Fibroblast of the aortic adventitia (primary cell): ENCODE results near the gene PRKCD. TPM values are rescaled to one million over a fixed set of nuclear protein-coding genes. Genes with fewer than 3 reads are reported as not detected.

ENCODE experiments used
- DNase-seq: peaks from one replicate; pipeline ENCODE4 v3.0.0-alpha.2; 2010; ENCODE audit warnings: low read depth
- H3K4me3 ChIP-seq: 2 replicates; pipeline ENCODE4 v1.5.1; 2011; ENCODE audit warnings: low read depth, mild to moderate bottlenecking, control low read depth, low read length, moderate library complexity
- total RNA-seq: library from RNA; depleted of rRNA; stranded (reverse); fragments of >200 nt; gene quantifications from 2 replicates; pipeline ENCODE4 v1.2.3, GENCODE V29; 2012; ENCODE audit warnings: low replicate concordance
- TF ChIP-seq, protein P1 (sequence below): IDR thresholded peaks from 2 replicates; pipeline ENCODE4 v1.5.1; 2011; ENCODE audit warnings: mild to moderate bottlenecking, low read length, control low read depth, inconsistent platforms; ENCODE audit not compliant: insufficient read depth

PRKCD gene
- total RNA-seq, 1 donor: 2.9 TPM

DNA sequence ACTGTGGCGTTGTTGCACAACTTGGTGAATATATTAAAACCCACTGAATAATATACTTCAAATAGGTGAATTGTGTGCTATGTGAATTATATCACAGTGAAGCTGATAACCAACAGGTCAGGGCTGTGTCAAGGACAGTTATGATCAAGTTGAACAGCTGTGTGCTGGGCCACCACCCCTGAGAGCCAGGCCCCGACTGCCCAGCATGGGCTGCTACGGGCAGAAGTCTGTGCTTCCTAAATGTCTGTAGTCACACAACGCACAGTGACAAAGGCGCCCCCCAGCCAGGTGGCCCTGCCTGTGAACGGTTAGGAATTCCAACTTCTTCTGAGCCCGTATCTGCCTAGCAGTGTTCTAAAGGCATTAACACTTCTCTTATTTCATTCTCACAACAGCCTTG, 62.0 kb downstream of the PRKCD start:
- DNase-seq: no peak
- TF ChIP-seq, protein P1, sequence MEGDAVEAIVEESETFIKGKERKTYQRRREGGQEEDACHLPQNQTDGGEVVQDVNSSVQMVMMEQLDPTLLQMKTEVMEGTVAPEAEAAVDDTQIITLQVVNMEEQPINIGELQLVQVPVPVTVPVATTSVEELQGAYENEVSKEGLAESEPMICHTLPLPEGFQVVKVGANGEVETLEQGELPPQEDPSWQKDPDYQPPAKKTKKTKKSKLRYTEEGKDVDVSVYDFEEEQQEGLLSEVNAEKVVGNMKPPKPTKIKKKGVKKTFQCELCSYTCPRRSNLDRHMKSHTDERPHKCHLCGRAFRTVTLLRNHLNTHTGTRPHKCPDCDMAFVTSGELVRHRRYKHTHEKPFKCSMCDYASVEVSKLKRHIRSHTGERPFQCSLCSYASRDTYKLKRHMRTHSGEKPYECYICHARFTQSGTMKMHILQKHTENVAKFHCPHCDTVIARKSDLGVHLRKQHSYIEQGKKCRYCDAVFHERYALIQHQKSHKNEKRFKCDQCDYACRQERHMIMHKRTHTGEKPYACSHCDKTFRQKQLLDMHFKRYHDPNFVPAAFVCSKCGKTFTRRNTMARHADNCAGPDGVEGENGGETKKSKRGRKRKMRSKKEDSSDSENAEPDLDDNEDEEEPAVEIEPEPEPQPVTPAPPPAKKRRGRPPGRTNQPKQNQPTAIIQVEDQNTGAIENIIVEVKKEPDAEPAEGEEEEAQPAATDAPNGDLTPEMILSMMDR: no peak
- H3K4me3 ChIP-seq: no peak overlapping the region

DNA sequence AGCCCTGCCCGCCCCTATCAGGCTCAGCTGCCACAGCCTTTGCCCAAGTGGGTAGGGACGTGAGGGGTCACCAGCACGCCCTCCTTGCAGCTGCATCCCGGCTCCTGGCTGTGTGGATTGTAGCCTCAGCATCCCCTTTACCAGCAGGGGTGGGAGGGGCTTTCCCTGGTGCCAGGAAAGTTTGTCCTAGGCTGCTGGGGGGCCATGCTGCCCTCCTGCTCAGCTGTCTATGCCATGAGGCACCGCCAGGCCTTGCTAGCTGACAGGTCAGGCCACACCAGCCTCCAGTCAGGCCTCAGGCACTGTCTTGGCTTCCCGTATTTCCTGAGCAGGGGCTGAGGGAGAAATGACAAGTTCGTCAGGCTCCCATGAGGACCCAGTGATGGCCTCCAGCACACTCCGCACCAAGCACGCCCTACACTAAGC, 62.5 kb downstream of the PRKCD start:
- no peak overlapping the region for H3K4me3 ChIP-seq
- TF ChIP-seq, protein P1: no peak
- no peak for DNase-seq

DNA sequence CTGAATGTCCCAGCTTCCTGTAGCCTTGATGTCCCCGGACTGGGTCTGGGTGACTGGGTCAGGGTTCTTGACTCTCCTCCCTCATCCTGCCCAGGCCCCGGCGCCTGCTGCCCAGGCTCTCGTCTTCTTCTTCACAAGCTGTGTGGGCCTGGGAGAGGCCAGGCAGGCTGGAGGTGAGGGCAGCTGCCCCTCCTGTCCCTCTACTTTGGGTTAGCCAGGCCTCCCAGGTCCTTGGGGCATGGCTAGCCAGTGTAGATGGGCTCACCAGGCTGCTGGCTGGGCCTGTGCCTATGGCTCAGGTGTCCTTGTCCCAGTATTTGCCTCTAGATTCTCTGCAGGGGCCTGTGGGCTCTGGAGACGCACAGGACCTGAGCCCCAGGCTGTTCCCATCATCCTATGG, 63.0 kb downstream of the PRKCD start:
- no peak for DNase-seq

DNA sequence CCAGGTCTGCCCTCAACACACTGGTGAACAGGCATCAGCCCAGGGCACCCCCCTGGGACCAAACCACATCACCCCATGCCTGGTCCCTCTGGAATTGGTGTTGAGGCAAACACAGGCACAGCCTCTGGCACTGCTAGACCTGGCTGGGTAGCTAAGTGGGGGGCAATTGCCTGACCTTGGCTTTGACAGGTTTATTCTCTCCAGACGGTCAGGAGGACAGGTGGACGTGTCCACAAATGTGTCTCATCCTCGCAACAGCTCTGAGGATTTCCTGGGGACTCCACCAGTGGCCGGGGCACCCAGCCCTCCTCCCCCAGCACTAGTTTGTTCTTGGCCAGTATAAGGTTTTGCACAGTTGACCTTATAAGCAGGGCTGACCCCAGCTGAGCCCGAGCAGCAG, 63.5 kb downstream of the PRKCD start:
- TF ChIP-seq, protein P1: no peak
- DNase-seq: no peak
- H3K4me3 ChIP-seq: no peak overlapping the region

More for the DNA sequence above, 63.0 kb downstream of the PRKCD start:
- TF ChIP-seq, protein P1: no peak
- H3K4me3 ChIP-seq: no peak overlapping the region

DNA sequence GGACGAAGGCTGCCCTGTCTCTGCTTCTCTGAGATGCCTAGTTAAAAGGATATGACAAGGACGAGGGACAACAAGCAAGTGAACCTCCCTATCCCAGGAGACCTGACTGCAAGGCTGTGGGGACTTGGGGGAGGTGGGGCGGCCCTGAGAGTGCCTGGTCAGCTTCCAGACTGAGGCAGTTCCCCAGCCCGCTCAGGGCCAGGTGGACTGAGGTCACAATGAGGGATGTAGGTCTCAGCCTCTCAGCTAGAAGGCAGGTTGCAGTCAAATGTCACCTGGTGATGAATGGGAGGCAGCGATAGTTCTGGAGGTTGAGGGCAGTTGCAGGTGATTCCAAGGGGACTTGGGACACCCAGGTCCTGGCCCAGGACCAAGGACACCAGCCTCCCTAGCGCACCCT, 64.2 kb downstream of the PRKCD start:
- TF ChIP-seq, protein P1: no peak
- H3K4me3 ChIP-seq: no peak overlapping the region
- DNase-seq: no peak

DNA sequence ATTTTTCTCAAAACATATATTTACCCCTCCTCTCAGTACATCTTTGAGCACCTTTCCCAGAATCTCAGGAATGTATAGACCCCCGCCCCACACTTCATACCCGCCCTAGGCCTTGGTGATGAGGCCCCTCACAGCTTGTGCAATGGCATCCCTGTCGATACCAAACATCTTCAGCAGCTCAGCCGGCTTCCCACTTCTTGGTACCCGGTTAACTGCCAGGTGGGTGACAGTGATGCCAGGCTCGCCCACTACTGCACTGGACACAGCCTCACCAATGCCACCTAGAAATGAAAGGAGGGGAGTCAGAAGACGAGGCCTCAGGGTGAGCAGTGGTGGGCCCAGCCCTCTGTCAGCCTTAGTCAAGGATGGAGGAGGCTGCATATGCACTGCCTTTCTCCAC, 64.6 kb downstream of the PRKCD start:
- no peak overlapping the region for H3K4me3 ChIP-seq
- TF ChIP-seq, protein P1: no peak
- no peak for DNase-seq

DNA sequence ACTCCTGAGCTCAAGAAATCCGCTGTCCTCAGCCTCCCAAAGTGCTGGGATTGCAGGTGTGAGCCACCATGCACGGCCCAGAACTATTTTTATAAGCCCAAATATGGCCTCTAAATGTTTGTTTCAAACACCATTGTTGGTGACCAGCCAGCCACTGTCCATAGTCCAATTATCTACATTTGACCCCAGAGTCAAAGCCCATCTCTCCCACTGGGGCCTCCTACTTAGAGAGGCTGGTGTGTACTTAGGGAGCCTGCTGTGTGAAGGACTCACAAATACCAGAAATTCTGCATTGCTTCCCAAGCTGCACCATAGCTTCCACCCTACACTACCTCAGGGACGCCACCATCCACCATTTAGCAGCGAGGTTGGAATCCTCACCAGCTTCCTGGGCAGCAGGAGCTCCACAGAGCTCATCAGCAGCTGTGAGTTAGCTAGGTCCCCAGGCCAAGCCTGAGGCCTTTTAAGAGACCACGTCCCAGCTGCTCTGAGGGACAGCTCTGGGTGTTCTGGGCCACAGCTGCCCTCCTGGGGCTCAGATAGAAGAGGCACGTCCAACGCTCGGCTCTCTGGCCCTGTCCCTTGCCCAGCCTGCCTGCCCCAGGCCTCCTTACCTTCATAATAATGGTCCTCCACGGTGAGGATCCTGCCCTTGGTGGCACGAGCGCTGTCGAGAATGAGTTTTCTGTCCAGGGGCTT, 65.3 kb downstream of the PRKCD start:
- TF ChIP-seq, protein P1: no peak
- no peak for DNase-seq

More for the DNA sequence above, 65.3 kb downstream of the PRKCD start:
- no peak overlapping the region for H3K4me3 ChIP-seq
